ENCODE data around the gene EEPD1.

The EEPD1 gene

GRCh38 chr7:36286688-36287087, 133.6 kb downstream of the EEPD1 start:
- DNase-seq (ENCODE audit: low spot score): no peak
- TF ChIP-seq CTCF (IDR thresholded peaks at IDR 0.05; ENCODE audit: extremely low read depth, insufficient read depth, missing control alignments): no peak
- in situ Hi-C loops (cut with MboI; ENCODE audit: low pct_unique_long_range_greater_than_20kb, low sequenced_read_pairs, unreplicated experiment): no loop called here

- no peak for TF ChIP-seq CTCF (IDR thresholded peaks at IDR 0.05; ENCODE audit: extremely low read depth, insufficient read depth, missing control alignments)
- in situ Hi-C loops (cut with MboI; ENCODE audit: low pct_unique_long_range_greater_than_20kb, low sequenced_read_pairs, unreplicated experiment): no loop called here
- no peak for DNase-seq (ENCODE audit: low spot score)
Measured at GRCh38 chr7:36287371-36288241, 134.6 kb downstream of the EEPD1 start.

GRCh38 chr7:36288501-36288900, 135.4 kb downstream of the EEPD1 start:
- in situ Hi-C loops (cut with MboI; ENCODE audit: low pct_unique_long_range_greater_than_20kb, low sequenced_read_pairs, unreplicated experiment): no loop called here
- DNase-seq (ENCODE audit: low spot score): no peak

GRCh38 chr7:36289833-36290661, 137.0 kb downstream of the EEPD1 start:
- in situ Hi-C loops (cut with MboI; ENCODE audit: low pct_unique_long_range_greater_than_20kb, low sequenced_read_pairs, unreplicated experiment): loop anchor here (10.0 kb wide), 1 partner anchor 295 kb away; no protein-coding TSS in a partner anchor
- no peak for TF ChIP-seq CTCF (IDR thresholded peaks at IDR 0.05; ENCODE audit: extremely low read depth, insufficient read depth, missing control alignments)
- DNase-seq (ENCODE audit: low spot score): no peak

More at GRCh38 chr7:36288501-36288900, 135.4 kb downstream of the EEPD1 start:
- no peak for TF ChIP-seq CTCF (IDR thresholded peaks at IDR 0.05; ENCODE audit: extremely low read depth, insufficient read depth, missing control alignments)

GRCh38 chr7:36291387-36292316, 138.6 kb downstream of the EEPD1 start:
- in situ Hi-C loops (cut with MboI; ENCODE audit: low pct_unique_long_range_greater_than_20kb, low sequenced_read_pairs, unreplicated experiment): loop anchor here (10.0 kb wide), 1 partner anchor 297 kb away; no protein-coding TSS in a partner anchor
- TF ChIP-seq CTCF (IDR thresholded peaks at IDR 0.05; ENCODE audit: extremely low read depth, insufficient read depth, missing control alignments): peak; percentile 95
- peak; percentile 73 for DNase-seq (ENCODE audit: low spot score)
